TTC549 (cell line): ENCODE results near the gene SH3RF3.

Experiments used
- FAIRE-seq: peaks from 2 replicates; lab custom pipeline; 2012; peaks lifted over from hg19 to GRCh38; lab: Jason Lieb, UNC

SH3RF3 gene

GRCh38 chr2:109183871-109184270, 54.9 kb downstream of the SH3RF3 start:
- no peak for FAIRE-seq

DNA sequence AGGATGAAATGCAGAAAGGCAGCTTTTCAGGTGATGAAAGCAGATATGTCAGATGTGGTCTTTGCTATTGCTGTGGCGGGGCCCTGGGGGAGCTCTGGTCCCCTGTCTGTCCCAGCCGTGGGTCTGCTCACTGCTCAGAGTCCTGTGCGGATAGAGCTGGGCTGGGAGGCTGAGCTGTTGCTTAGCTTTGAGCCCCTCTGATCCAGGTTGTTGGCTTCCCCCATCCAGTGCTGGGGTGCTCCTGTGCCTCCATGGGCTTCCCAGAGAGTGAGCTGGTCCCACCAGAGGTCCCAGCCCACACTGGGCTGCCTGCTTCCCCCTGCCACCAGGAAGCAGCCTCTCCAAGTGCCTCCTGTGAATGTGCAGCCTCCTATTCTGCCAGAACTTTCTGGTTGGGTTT, 55.4 kb downstream of the SH3RF3 start:
- FAIRE-seq = no peak

DNA sequence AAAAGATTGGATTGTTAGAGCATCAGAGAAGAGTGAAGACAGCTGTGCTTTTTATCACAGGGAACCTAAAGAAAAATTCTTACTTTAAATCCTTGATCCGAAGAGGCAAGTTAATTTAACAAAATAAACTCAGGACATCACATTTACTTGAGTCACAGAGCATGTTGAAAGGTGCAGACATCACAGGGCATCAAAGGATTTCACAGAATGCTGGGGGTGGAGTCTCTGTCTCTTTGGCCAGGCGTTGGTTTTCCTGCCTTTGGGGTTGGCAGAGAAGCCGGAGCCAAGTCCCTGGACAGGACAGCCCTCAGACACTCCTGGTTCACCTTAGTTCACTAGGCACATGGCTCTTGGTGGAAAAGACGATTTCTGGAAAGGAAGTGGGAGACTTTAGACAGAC, 56.3 kb downstream of the SH3RF3 start:
- no peak for FAIRE-seq

DNA sequence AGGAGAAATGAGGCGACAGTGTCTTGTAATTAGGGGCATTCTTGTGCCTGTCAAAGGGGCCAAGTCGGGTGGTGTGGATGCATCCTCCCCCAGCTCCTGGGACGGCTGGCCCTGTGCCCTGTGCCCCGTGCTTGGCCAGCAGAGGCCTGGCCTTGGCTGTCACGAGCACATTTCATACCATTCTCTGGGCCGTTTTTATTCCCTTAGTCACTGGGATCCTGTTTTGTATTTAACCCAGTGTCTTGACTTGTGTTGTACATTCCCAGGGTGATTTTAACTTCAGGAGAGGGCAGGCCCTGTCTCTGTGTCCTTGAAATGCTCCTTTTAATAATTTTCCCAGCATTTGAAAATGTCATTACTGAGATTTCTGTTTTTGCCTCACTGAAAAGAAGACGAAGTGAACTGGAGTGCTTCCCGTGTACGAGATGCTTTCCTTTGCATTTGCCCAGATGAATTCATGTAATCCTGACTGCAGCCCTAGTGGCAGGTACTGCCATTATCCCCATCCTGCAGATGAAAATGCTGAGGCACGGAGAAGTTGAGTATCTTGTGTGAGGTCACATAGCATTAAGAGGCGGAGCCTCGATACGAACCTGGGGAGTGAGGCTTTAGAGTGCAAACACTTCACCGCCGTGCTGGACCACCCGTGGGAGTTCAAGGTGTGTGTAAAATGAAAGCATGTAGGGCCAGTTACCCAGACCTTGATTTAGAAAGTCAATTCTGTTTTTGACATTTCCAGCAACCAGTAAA, 57.0 kb downstream of the SH3RF3 start:
- FAIRE-seq = no peak

- no peak for FAIRE-seq
These were observed 57.7 kb downstream of the SH3RF3 start for GRCh38 chr2:109186656-109187250.

GRCh38 chr2:109187711-109188495, 58.9 kb downstream of the SH3RF3 start:
- FAIRE-seq = no peak

DNA sequence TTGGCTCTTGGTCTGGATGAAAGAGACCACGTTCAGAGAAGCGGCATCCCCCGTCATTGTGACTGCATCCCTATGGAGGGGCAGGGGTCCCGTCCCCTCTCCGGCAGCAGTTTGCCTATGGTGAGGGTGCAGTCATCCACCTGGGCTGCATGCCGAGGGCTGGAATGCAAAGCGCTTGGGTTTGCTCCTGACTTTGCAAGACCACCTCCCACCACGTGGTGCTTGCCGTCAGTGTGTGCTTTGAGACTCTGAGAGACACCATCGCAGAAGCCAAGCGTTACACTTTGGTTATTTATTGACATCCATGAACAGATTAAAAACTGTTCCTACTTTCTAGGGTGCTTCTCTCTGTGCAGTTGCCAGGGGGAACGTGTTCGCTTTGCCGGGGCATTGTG, 59.5 kb downstream of the SH3RF3 start:
- no peak for FAIRE-seq

GRCh38 chr2:109188898-109189297, 59.9 kb downstream of the SH3RF3 start:
- no peak for FAIRE-seq

- FAIRE-seq = no peak
These were observed 60.7 kb downstream of the SH3RF3 start for GRCh38 chr2:109189751-109190150.

GRCh38 chr2:109193807-109194619, 65.0 kb downstream of the SH3RF3 start:
- FAIRE-seq = no peak

GRCh38 chr2:109194620-109194937, 65.6 kb downstream of the SH3RF3 start:
- no peak for FAIRE-seq

- FAIRE-seq = no peak
These were observed 66.4 kb downstream of the SH3RF3 start for GRCh38 chr2:109195193-109196045.

DNA sequence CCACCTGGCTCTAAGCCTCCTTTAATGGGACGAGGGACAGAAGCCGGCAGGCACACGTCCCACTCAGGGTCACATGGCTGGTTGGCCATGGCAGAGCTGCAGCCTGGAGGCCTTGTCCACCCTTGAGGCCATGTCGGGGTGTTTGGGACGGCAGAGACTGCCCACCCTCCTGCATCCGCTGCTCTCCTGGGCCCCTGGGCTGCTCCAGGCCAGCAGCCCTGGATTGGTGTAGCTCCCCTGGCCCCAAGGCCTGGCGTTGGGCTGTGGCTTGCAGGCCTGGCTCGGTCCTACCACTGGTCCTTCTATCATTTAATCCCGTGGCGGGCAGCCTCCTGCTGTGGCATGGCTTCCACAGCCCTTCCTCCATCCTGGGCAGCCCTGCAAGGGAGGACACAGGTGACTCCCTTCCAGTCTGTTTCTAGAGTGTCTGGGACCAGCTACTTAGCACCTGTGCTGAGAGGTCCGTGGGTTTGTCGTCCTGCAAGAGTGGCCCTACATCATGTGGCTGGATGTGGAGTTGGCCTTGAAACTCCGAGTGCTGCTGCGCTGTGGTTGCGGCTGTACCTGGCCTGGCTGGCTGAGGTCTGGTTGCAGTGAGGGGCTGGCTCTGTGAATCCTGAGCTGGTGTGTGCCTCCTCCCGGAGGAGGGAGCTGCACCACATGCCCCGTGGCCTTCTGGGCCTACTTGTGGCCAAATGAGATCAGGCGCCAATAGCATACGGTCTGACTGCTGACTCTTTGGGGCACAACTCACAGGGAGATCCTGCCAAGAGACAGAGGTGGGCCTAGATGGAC, 67.3 kb downstream of the SH3RF3 start:
- no peak for FAIRE-seq

DNA sequence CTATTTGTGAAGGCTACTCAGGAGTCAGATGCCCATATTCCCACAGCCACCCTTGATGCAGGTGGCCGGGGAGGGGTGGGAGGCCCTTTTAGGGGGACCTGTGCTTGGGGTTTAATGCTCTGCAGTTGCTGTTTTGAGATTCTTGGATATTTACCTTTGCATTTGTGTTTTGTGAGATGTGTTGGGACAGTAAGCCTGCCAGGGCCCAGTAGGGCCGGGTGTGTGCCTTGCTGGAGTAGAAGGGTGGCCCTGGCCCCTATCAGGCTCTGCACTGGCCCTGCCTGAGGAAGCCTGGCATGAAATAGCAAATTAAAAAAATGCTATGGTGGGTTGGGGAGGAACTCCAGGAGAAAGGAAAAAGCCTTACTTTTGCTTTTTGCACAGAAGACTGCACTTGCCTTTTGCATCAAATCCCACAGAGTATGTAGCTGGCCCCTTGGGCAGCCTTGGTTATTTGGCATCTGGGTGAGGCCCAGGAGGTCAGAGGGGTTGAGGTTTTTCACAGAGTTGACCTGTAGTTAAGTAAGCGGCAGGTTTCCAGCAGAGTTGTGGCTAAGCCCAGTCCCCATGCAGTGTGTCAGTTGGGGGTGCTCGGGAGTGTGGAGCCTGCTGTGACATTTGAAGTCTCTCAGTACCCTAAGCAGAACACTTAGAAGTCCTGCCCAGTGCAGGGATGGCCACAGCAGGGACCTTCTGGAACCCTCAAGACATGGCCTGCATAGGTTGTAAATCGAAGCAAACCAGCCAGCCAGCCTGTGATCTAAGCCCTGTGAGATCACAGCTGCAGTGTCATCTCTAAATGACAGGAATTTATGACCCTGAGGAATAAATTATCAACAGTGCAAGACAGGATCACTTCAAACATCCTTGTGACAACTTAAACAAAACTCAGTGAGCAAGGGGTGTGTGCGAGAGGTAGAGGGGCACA, 68.8 kb downstream of the SH3RF3 start:
- no peak for FAIRE-seq

GRCh38 chr2:109199790-109200189, 70.8 kb downstream of the SH3RF3 start:
- no peak for FAIRE-seq

DNA sequence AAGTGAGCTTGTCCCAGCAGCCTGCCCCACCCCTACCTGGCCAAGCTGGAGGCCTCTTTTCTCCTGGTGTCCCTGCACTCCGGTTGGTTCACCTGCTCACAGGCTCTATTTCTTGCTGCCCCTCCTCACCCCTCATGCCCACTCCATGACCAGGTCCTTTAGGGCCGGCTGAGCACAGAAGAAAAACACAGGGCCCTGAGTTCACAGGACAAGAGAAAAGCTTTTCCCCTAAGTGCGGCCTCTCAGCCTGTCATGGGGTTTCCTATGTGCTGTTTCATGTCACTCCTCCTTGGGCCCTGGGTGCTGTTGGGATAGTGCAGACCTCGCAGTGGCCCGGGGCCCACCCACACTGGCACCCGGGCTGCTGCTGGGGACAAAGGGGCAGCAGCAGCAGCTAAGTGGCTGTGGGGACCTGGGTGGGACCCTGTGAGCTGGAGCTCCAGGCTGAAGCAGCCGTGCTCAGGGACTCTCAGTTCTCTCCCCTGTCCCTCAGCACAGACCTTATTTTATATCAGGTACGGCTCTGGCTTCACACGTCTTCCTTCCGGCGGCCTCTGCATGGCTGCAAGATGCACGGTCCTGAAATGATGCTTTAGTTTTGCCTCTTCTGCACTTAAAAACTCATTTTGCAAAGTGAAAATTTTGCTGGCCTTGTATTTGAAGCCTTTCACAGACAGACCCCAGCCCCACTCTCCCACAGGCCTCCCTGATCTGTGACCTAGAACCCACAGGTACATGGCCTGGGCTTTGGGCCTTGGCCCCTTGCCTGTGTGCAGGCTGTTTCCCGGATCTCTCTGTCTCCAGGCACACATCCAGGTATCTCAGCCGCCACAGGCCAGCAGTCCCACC, 71.8 kb downstream of the SH3RF3 start:
- FAIRE-seq = no peak

DNA sequence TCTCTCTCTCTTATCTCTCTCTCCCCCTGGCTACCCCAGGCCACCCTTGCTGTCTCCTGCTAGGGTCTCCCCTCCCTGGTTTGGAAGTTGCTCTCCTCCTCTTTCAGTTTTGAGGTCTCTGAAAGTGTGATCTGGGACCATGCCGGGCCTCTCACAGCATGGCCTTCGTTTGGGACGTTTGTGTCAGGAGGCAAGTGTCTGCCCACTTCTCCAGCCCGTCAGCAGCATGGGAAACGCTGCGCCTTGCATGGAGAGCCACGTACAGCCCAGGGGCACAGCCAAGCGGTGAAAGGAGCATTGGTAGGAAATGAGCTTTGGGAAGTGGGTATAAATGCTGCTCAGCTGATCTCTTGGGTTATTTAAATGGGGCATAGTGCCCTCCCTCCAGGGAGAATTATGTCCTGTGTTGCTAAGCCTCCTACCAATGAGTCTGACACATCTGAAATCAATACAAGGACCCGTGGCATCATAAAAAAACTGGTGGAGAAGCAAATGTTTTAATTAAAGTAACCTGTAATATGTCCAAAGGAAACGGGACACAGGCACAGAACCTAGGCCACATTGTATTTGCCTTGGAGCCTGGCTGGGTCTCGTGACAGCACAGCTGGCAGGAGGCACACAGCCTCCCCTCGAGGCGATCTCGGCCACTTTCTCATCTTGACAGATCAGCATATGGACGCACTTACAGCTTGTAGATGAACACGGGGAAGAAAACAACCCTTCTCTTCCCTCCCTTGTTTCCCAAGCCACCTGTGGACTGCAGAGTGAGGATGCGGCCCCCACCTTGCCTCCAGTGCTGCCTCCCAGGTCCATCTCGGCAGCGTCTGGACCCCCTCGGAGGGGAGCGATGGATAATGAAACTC, 72.7 kb downstream of the SH3RF3 start:
- no peak for FAIRE-seq

DNA sequence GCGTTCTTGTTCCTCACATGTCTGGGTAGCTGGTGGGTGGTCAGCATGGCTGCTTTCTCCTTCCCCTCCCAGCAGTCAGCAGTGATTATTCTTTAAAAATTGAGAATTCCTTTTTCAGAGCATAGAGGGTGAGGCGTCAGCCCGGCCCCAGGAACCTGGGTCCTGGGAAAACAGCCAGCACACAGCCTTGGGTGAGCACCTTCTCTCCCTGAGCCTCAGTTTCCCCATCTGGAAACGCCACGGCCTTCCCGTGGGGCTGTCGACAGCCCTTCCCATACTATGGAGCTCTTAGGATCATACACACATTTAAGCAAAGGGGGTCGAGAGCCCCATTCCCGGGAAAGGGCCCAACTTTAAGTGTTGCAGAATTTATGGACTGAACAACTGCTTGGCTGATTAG, 73.5 kb downstream of the SH3RF3 start:
- no peak for FAIRE-seq
